COR-L47 (cell line): ENCODE results near the gene ARF1.

Experiments
- DNase-seq: peaks from one replicate; lab custom pipeline; 2025; lab: John Stamatoyannopoulos, UW

The ARF1 gene

DNA sequence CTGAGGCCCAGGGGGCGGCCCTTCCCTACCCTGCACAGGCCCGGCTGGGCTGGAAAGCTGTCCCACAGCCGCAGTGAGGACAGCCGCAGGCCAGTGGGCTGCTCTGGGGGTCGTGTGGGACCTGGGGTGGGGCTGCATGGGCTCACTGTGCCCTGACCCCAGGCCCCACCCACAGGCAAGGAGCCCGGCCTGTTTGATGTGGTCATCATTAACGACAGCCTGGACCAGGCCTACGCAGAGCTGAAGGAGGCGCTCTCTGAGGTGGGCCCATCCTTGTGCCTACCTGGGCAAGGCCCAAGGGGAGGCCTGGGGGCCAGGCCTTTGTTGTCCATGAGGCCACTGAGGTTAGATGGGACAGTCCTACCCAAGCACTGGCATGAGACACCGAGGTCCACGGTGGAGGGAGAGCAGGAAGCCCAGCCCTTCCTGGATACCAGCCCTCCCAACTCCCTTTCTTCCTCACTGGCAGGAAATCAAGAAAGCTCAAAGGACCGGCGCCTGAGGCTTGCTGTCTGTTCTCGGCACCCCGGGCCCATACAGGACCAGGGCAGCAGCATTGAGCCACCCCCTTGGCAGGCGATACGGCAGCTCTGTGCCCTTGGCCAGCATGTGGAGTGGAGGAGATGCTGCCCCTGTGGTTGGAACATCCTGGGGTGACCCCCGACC lies 65.8 kb downstream of the ARF1 start:
- no peak for DNase-seq
